KMS-11 (cell line): Measurements from ENCODE around the gene KRTAP20-3.
A peak's percentile ranks its signal among the peaks of the same experiment; 100 is the strongest.

Experiments
- H2AFZ ChIP-seq: fragments of 200-600 bp; sonication (generic); 2 replicates; pipeline ENCODE4 v1.6.1; 2016; ENCODE audit warnings: antibody characterized with exemption, mixed run types, low read depth
- H3K27ac ChIP-seq: fragments of 200-600 bp; sonication (generic); 2 replicates; pipeline ENCODE4 v1.6.1; 2016; ENCODE audit warnings: mild to moderate bottlenecking, mixed run types
- H3K27me3 ChIP-seq: fragments of 200-600 bp; sonication (generic); 2 replicates; pipeline ENCODE4 v1.6.1; 2017; ENCODE audit warnings: mild to moderate bottlenecking, low read depth, mixed run types, moderate library complexity; ENCODE audit not compliant: insufficient read depth
- H3K36me3 ChIP-seq: fragments of 200-600 bp; sonication (generic); 2 replicates; pipeline ENCODE4 v1.6.1; 2017; ENCODE audit warnings: mild to moderate bottlenecking, mixed run types; ENCODE audit not compliant: insufficient read depth
- H3K4me1 ChIP-seq: fragments of 200-600 bp; sonication (generic); 2 replicates; pipeline ENCODE4 v1.6.1; 2016; ENCODE audit warnings: mild to moderate bottlenecking, low read depth, mixed run types; ENCODE audit not compliant: poor library complexity, severe bottlenecking
- H3K4me2 ChIP-seq: fragments of 200-600 bp; sonication (generic); 2 replicates; pipeline ENCODE4 v1.7.0; 2016; ENCODE audit warnings: mild to moderate bottlenecking, mixed run types
- H3K4me3 ChIP-seq: fragments of 200-600 bp; sonication (generic); IDR thresholded peaks from 2 replicates; pipeline ENCODE4 v1.6.1; 2017; ENCODE audit warnings: low read depth, low read length, mixed read lengths; ENCODE audit not compliant: insufficient read depth
- H3K79me2 ChIP-seq: fragments of 200-600 bp; sonication (generic); 2 replicates; pipeline ENCODE4 v1.6.1; 2016; ENCODE audit warnings: low read depth, mixed run types; ENCODE audit not compliant: insufficient read depth
- H3K9ac ChIP-seq: fragments of 200-600 bp; sonication (generic); 2 replicates; pipeline ENCODE4 v1.6.1; 2016; ENCODE audit warnings: mild to moderate bottlenecking, mixed run types
- H4K20me1 ChIP-seq: fragments of 200-600 bp; sonication (generic); 2 replicates; pipeline ENCODE4 v1.6.1; 2016; ENCODE audit warnings: mild to moderate bottlenecking, mixed run types; ENCODE audit not compliant: insufficient read depth
- CTCF ChIP-seq: fragments of 200-600 bp; sonication (generic); conservative IDR thresholded peaks from 2 replicates; pipeline ENCODE4 v1.6.1; 2017; ENCODE audit warnings: low read depth, mild to moderate bottlenecking, antibody characterized with exemption, low read length, moderate library complexity, mixed read lengths

Gene KRTAP20-3

GRCh38 chr21:30612132-30612531 is 30.5 kb upstream of the KRTAP20-3 start:
- Histone ChIP-seq H3K4me1 (peaks cover 14% of the 10 kb centered on the region), H4K20me1 (no peaks in the 10 kb centered on the region), H3K79me2 (no peaks in the 10 kb centered on the region), H3K9ac (no peak overlapping the region), H2AFZ (peak overlapping the region; percentile 3; the same call in 1 of the 2 replicates), H3K4me2 (peak overlapping the region; percentile 10; the same call in 1 of the 2 replicates), H3K27ac (no peak overlapping the region), H3K36me3 (no peaks in the 10 kb centered on the region), H3K27me3 (no peaks in the 10 kb centered on the region), H3K4me3 (no peak overlapping the region)
- TF ChIP-seq CTCF, result no peak

- Histone ChIP-seq H3K4me1 (peaks cover 14% of the 10 kb centered on the region), H3K27ac (no peak within 1 kb of the TSS), H2AFZ (no peak within 1 kb of the TSS), H3K4me3 (no peak within 1 kb of the TSS), H3K36me3 (no peaks in the 10 kb centered on the region), H3K27me3 (no peaks in the 10 kb centered on the region), H3K79me2 (no peaks in the 10 kb centered on the region), H4K20me1 (no peaks in the 10 kb centered on the region), H3K4me2 (no peak within 1 kb of the TSS; the same call in 1 of the 2 replicates), H3K9ac (no peak within 1 kb of the TSS)
- no peak for TF ChIP-seq CTCF
Measured at GRCh38 chr21:30613836-30614235, 28.8 kb upstream of the KRTAP20-3 start, which contains the start of gene KRTAP6-1. Gene KRTAP6-1 (minus strand): TSS chr21:30613930. CDS start chr21:30613904, 26 bp downstream.

- H2AFZ ChIP-seq, result no peak overlapping the region
- H3K4me3 ChIP-seq, result no peak overlapping the region
- H4K20me1 ChIP-seq, result no peaks in the 10 kb centered on the region
- H3K79me2 ChIP-seq, result no peaks in the 10 kb centered on the region
- TF ChIP-seq CTCF, result no peak
- no peak overlapping the region for H3K4me2 ChIP-seq
- H3K36me3 ChIP-seq, result no peaks in the 10 kb centered on the region
- peaks cover 14% of the 10 kb centered on the region for H3K4me1 ChIP-seq
- H3K27me3 ChIP-seq, result no peaks in the 10 kb centered on the region
- no peak overlapping the region for H3K9ac ChIP-seq
- H3K27ac ChIP-seq, result no peak overlapping the region
Measured at GRCh38 chr21:30615199-30615598, 27.5 kb upstream of the KRTAP20-3 start.

- no peak within 1 kb of the TSS for H3K27ac ChIP-seq
- no peak within 1 kb of the TSS for H2AFZ ChIP-seq
- H3K79me2 ChIP-seq, result no peaks in the 10 kb centered on the region
- TF ChIP-seq CTCF, result no peak
- no peaks in the 10 kb centered on the region for H4K20me1 ChIP-seq
- H3K4me2 ChIP-seq, result no peak within 1 kb of the TSS
- no peaks in the 10 kb centered on the region for H3K36me3 ChIP-seq
- H3K4me3 ChIP-seq, result no peak within 1 kb of the TSS
- H3K4me1 ChIP-seq, result peaks cover 14% of the 10 kb centered on the region
- H3K9ac ChIP-seq, result no peak within 1 kb of the TSS
- H3K27me3 ChIP-seq, result no peaks in the 10 kb centered on the region
Measured at GRCh38 chr21:30616125-30616524, 26.5 kb upstream of the KRTAP20-3 start, which contains the start of gene KRTAP20-1. Gene KRTAP20-1 (plus strand): TSS chr21:30616425. CDS start chr21:30616455, 30 bp downstream.
